K562 (cell line): ENCODE results near the gene ADIPOR1. TPM values are rescaled to one million over a fixed set of nuclear protein-coding genes. Genes with fewer than 3 reads are reported as not detected.

ENCODE experiments used
- ATAC-seq: fragments of 200-7000 bp; cut with Tn5 transposase; 3 replicates; pipeline ENCODE4 v1.9.1; 2020; ENCODE audit warnings: moderate library complexity
- BruUV-seq: library from RNA; stranded (reverse); fragments of 400-500 nt; replicated peaks from 2 replicates; lab custom pipeline; 2021; lab: Mats Ljungman, UMichigan
- CTCF ChIA-PET: fragments of 300-600 bp; formaldehyde crosslinking; extraction: SDS; loops from one replicate; lab custom pipeline; 2021; ENCODE audit warnings: low intra/inter-chr PET ratio; lab: Yijun Ruan, JAX
- POLR2A ChIA-PET: fragments of 300-600, 350-650 bp; sonication (Branson Sonifier 250); formaldehyde crosslinking; extraction: SDS; loops from one replicate; lab custom pipeline; 2021; ENCODE audit warnings: antibody characterized with exemption, inconsistent platforms; lab: Yijun Ruan, JAX
- DNase-seq, 4 experiments: peaks; one replicate each; pipeline versions ENCODE4 v3.0.0 to v3.0.0-alpha.2; 2011 to 2018; ENCODE audit warnings: low spot score in 3 of 4, mixed read lengths in 3 of 4; ENCODE audit errors: extremely low read depth in 1 of 4
- FAIRE-seq: peaks from 2 replicates; lab custom pipeline; 2011; peaks lifted over from hg19 to GRCh38; lab: Jason Lieb, UNC
- H2AFZ ChIP-seq: 2 replicates; pipeline ENCODE4 v1.6.0; 2011; ENCODE audit warnings: low read depth, low read length, control low read depth, inconsistent platforms
- H3K27ac ChIP-seq: fragments of 200-600 bp; 3 replicates; pipeline ENCODE4 v1.8.0; 2011; ENCODE audit warnings: low read depth, mild to moderate bottlenecking, control low read depth, inconsistent platforms, low read length, moderate library complexity, mixed read lengths; ENCODE audit errors: extremely low read depth
- H3K27me3 ChIP-seq, 2 experiments: fragments of 300-600 bp in 1 of 2; 2 replicates in 1 of 2; 3 replicates in 1 of 2; pipeline versions ENCODE4 v1.6.0 to v1.8.0; 2011; ENCODE audit warnings: inconsistent platforms in 2 of 2, low read length in 2 of 2, mild to moderate bottlenecking in 1 of 2, mixed read lengths in 1 of 2, moderate library complexity in 1 of 2; ENCODE audit not compliant: control insufficient read depth in 2 of 2, insufficient read depth in 2 of 2
- H3K36me3 ChIP-seq: fragments of 300-600 bp; 3 replicates; pipeline ENCODE4 v1.8.0; 2011; ENCODE audit warnings: mild to moderate bottlenecking, low read length, inconsistent platforms; ENCODE audit not compliant: control insufficient read depth, insufficient read depth
- H3K4me1 ChIP-seq, 2 experiments: fragments of 200-600 bp in 1 of 2; replicated peaks in 1 of 2; 2 replicates in 1 of 2; 3 replicates in 1 of 2; pipeline versions ENCODE4 v1.5.1 to v1.8.0; 2011; ENCODE audit warnings: inconsistent platforms in 2 of 2, low read length in 2 of 2, mild to moderate bottlenecking in 1 of 2, mixed read lengths in 1 of 2, moderate library complexity in 1 of 2; ENCODE audit not compliant: control insufficient read depth in 2 of 2, insufficient read depth in 2 of 2
- H3K4me2 ChIP-seq: 2 replicates; pipeline ENCODE4 v1.6.1; 2011; ENCODE audit warnings: low read length, control low read depth, inconsistent platforms, mixed read lengths; ENCODE audit not compliant: insufficient read depth
- H3K4me3 ChIP-seq: fragments of 200-600 bp; sonication (generic), shearing (Covaris generic); 2 replicates; pipeline ENCODE4 v1.5.1; 2016; ENCODE audit warnings: control low read depth, inconsistent platforms
- H3K79me2 ChIP-seq: fragments of 200-600 bp; 3 replicates; pipeline ENCODE4 v1.8.0; 2011; ENCODE audit warnings: low read length, inconsistent platforms; ENCODE audit not compliant: control insufficient read depth, insufficient read depth
- H3K9ac ChIP-seq, 2 experiments: 2 replicates each; pipeline versions ENCODE4 v1.6.0 to v1.6.1; 2011; ENCODE audit warnings: low read depth in 2 of 2, low read length in 2 of 2, control low read depth in 1 of 2, inconsistent platforms in 1 of 2, mild to moderate bottlenecking in 1 of 2, mixed read lengths in 1 of 2; ENCODE audit not compliant: insufficient read depth in 1 of 2
- H3K9me1 ChIP-seq: one replicate; pipeline ENCODE4 v1.6.0; 2011; ENCODE audit warnings: inconsistent platforms, mild to moderate bottlenecking, low read length, moderate library complexity; ENCODE audit not compliant: control insufficient read depth, insufficient read depth
- H3K9me3 ChIP-seq: replicated peaks from 2 replicates; pipeline ENCODE4 v1.5.1; 2011; ENCODE audit warnings: low read depth, low read length, inconsistent platforms; ENCODE audit not compliant: control insufficient read depth, insufficient read depth
- H4K20me1 ChIP-seq: replicated peaks from 2 replicates; pipeline ENCODE4 v1.6.1; 2011; ENCODE audit warnings: low read length, inconsistent platforms, mixed read lengths; ENCODE audit not compliant: control insufficient read depth, insufficient read depth
- IFI16 ChIP-seq: fragments of 250-450 bp; sonication (Bioruptor Pico); IDR thresholded peaks from 2 replicates; pipeline ENCODE4 v2.1.2; 2022; ENCODE audit warnings: mild to moderate bottlenecking, inconsistent platforms
- REST ChIP-seq, 2 experiments: fragments of 450-650 bp; formaldehyde crosslinking in 1 of 2; IDR thresholded peaks; 2 replicates each; pipeline versions ENCODE4 v1.4.0 to v1.6.1; 2014 to 2020; ENCODE audit warnings: mild to moderate bottlenecking in 2 of 2, borderline replicate concordance in 1 of 2, low read depth in 1 of 2
- ZBTB49 ChIP-seq: sonication (generic); formaldehyde crosslinking; IDR thresholded peaks from 2 replicates; pipeline ENCODE4 v1.8.0; 2022; ENCODE audit warnings: missing genetic modification reagents, mild to moderate bottlenecking, borderline replicate concordance
- ZNF639 ChIP-seq, 2 experiments: fragments of 200-800 bp in 1 of 2; sonication (Bioruptor generic) in 1 of 2; sonication (generic) in 1 of 2; formaldehyde crosslinking in 1 of 2; IDR thresholded peaks in 1 of 2; conservative IDR thresholded peaks in 1 of 2; 2 replicates each; pipeline versions ENCODE4 v1.5.0 to v1.6.1; 2016 to 2020; ENCODE audit warnings: missing compliant biosample characterization in 1 of 2, missing genetic modification characterization in 1 of 2, missing genetic modification reagents in 1 of 2
- ZNF785 ChIP-seq: fragments of 250-450 bp; sonication (Bioruptor Pico); IDR thresholded peaks from 2 replicates; pipeline ENCODE4 v1.4.0; 2020; ENCODE audit warnings: mild to moderate bottlenecking
- WGBS: fragments of 100-300 bp; shearing (Covaris generic); methylation state at CpG from one replicate; pipeline ENCODE4 v1.1.6; 2016; ENCODE audit warnings: low coverage, mixed read lengths; ENCODE audit not compliant: insufficient coverage; ENCODE audit errors: missing lambda C conversion rate; 5-methylcytosine and 5-hydroxymethylcytosine counted together
- in situ Hi-C: fragments of 300-500 bp; cut with MboI; formaldehyde crosslinking; loops from 4 replicates; pipeline ENCODE4 v1.15.0; 2018; ENCODE audit warnings: inconsistent platforms, mixed read lengths
- intact Hi-C: fragments of 100-400 bp; cut with micrococcal nuclease; formaldehyde crosslinking; loops from 2 replicates; pipeline ENCODE4 v1.14.2; 2022
- polyA plus RNA-seq, 8 experiments: library from polyadenylated mRNA; depleted of rRNA in 4 of 8; stranded (reverse) in 5 of 8; unstranded in 3 of 8; fragments of >200 nt; fragmentation: Nextera tagmentation in 2 of 8; fragmentation: Illumina TruSeq in 1 of 8; extraction: Ambion mirVana in 2 of 8; extraction: Trizol in 1 of 8; gene quantifications; 2 replicates each; pipeline versions ENCODE4 v1.2.1 to v1.2.3, GENCODE V29; 2011 to 2014; ENCODE audit warnings: inconsistent platforms in 1 of 8, missing spikeins in 1 of 8
- total RNA-seq, 7 experiments: library from RNA; depleted of rRNA in 6 of 7; stranded (reverse); fragments of >200 nt in 6 of 7; fragmentation: Illumina TruSeq in 2 of 7; extraction: Trizol in 2 of 7; gene quantifications; 2 replicates each; pipeline versions ENCODE4 v1.2.1 to v1.2.3, GENCODE V29; 2011 to 2021; ENCODE audit warnings: low replicate concordance in 1 of 7

The ADIPOR1 gene
- total and polyA plus RNA-seq, 9 of the 15 experiments (the other 6 are each of a cell fraction or from before 2014, with no cell fraction given): 29.0 to 217 (median 100) TPM

DNA sequence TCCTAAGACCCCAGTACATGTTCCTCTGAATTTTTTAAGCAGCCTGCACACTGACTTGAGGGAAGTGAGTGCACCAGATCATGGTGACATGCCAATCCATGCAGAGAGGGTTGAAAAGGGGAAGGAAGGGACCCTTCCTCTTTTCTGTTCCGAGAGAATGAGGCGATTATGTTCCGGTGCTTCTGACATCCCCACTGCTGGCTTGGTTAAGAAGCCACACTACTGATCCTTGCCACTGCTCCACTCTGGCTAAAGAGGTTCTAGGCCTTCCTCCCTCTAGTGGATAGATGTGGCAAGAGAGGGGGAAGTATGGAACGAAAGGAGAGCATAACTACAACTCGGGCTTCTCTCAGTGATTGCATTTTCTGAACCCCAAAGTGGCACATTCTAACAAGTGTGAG lies 10.8 kb upstream of the ADIPOR1 start:
- Histone ChIP-seq H3K4me1 (peaks cover 20 to 24% of the 10 kb centered on the region in 2 experiments), H3K9me1 (no peaks in the 10 kb centered on the region), H3K9me3 (no peaks in the 10 kb centered on the region), H3K4me3 (no peak overlapping the region), H3K36me3 (peaks cover 19% of the 10 kb centered on the region), H4K20me1 (no peaks in the 10 kb centered on the region), H3K4me2 (peak overlapping the region; percentile 28; the same call in 1 of the 2 replicates), H2AFZ (peak overlapping the region; percentile 92), H3K79me2 (peaks cover 11% of the 10 kb centered on the region; the same call in 2 of the 3 replicates), H3K27me3 (no peaks in the 10 kb centered on the region; a peak in 1 of 5 replicates), H3K9ac (peak overlapping the region; percentile 2 to 22; a peak in 2 of 4 replicates), H3K27ac (no peak overlapping the region; the same call in 2 of the 3 replicates)
- ATAC-seq (peak; percentile 90), FAIRE-seq (peak; percentile 97), DNase-seq (peak; percentile 74 to 90 (median 81))
- intact Hi-C loops: loop anchor here (1.0 kb wide), 4 partner anchors 25 to 43 kb away; no protein-coding TSS in a partner anchor
- in situ Hi-C loops: no loop called here
- POLR2A ChIA-PET: interaction anchor here (0.9 to 1.4 kb wide), 5 partner anchors 13 to 80 kb away, joined by 3 to 13 read pairs (median 4); partner anchors contain the start of genes RABIF and TMEM183A
- BruUV-seq: no TSS peak
- 6% methylated on average over 3 of the region's 5 CpGs for WGBS
- CTCF ChIA-PET: interaction anchor here (0.7 kb wide), 1 partner anchor 13 kb away, joined by 3 read pairs; no protein-coding TSS in a partner anchor
- TF ChIP-seq ZNF785 (CRISPR knock-in tag) (no peak), REST (IDR thresholded peaks at IDR 0.05; ENCODE audit: borderline replicate concordance) (peak; percentile 68; the same call in 1 of the 2 replicates), REST (CRISPR knock-in tag; IDR thresholded peaks at IDR 0.05; ENCODE audit: low read depth) (0 out of 2 replicates have a peak, but pooled peaks have one; percentile 38), ZNF639 (CRISPR knock-in tag; conservative IDR thresholded peaks at IDR 0.05 in 1 of 2, IDR thresholded peaks at IDR 0.05 in 1 of 2) (no peak), ZBTB49 (CRISPR knock-in tag) (no peak), IFI16 (CRISPR knock-in tag) (0 out of 2 replicates have a peak, but pooled peaks have one; percentile 56)
